Activated naive CD4-positive, alpha-beta T cell treated with anti-CD3 and anti-CD28 coated beads, Interleukin-2, amount 10 ng/mL, durations not matched to agents 7 days and 5 days (primary cell): ENCODE data around the gene XKRX.

Experiments used
- CTCF ChIA-PET: fragments of 350-600 bp; sonication (Branson Sonifier 250); formaldehyde crosslinking; loops from one replicate; lab custom pipeline; 2021; ENCODE audit warnings: antibody characterized with exemption; lab: Charles Lee
- DNase-seq: peaks from one replicate; pipeline ENCODE4 v3.0.0-alpha.2; 2020
- H3K27ac Mint-ChIP-seq: one replicate; pipeline ENCODE4 v1.8.0; 2021; ENCODE audit warnings: mild to moderate bottlenecking, moderate library complexity, mixed read lengths
- H3K27me3 Mint-ChIP-seq: one replicate; pipeline ENCODE4 v1.8.0; 2021; ENCODE audit warnings: mild to moderate bottlenecking, mixed read lengths
- H3K36me3 Mint-ChIP-seq: one replicate; pipeline ENCODE4 v1.8.0; 2021; ENCODE audit warnings: mixed read lengths
- H3K4me1 Mint-ChIP-seq: one replicate; pipeline ENCODE4 v1.8.0; 2021; ENCODE audit warnings: mixed read lengths
- H3K4me3 Mint-ChIP-seq: one replicate; pipeline ENCODE4 v1.8.0; 2021; ENCODE audit warnings: mild to moderate bottlenecking, moderate library complexity, mixed read lengths
- H3K9me3 Mint-ChIP-seq: one replicate; pipeline ENCODE4 v1.8.0; 2021; ENCODE audit warnings: mixed read lengths

The XKRX gene

DNA sequence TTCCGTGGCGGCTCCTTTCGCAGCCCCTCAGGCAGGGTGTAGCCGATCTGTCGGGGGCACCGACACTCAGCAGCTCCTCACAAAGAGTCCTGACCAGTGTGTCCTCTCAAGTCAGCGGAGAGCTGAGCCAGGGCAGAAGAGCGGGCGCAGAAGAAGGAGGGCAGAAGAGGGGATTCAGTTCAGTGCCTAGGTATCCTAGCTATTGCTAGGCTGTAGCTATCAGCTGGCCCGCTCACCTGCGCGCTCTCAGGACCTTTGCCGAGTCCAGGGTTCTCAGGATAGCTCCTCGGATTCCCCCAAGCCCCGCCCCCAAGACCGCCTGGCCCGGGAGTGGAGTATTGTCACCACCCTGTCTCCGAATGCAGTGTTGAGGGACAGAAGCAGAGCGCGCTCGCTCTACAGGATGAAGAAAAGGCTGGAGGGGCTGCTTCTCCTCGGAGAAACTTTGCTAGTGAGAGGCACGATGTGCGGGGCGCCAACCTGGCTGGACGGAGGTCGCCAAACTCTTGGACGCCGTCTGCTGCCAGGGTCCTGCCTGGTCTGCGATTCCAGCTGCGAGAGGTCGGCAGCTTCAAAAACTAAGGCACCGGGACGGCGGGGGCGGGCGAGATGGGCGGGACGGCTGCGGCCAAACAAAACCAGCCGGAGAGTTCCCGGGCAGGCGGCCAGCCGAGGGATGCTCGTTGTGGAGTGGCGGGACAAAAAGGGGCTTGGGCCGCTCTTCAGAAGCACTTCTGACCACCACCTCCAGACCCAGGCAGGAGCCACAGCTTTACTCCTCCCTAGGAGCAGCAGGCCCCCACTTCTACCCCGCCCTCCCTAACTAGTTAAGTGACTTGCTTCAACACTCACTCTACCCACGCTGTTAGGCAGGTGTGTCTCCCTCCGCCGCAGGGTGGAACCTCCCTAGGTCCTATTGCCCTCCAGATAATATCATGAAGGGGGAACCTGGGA lies at the start of gene XKRX:
TSS of gene XKRX (minus strand) at position 258 of the 954 bp plus-strand sequence. CDS start 613 bp downstream, outside the sequence.
- H3K27ac Mint-ChIP-seq, result no peak within 1 kb of the TSS
- peaks cover 14% of the 10 kb centered on the region for H3K27me3 Mint-ChIP-seq
- H3K36me3 Mint-ChIP-seq, result no peaks in the 10 kb centered on the region
- DNase-seq, result peak; percentile 44
- CTCF ChIA-PET, result interaction anchor here (0.5 to 1.1 kb wide), 3 partner anchors 31 to 413 kb away, joined by 3 read pairs; no protein-coding TSS in a partner anchor
- peaks cover 4% of the 10 kb centered on the region for H3K9me3 Mint-ChIP-seq
- peaks cover 16% of the 10 kb centered on the region for H3K4me1 Mint-ChIP-seq
- H3K4me3 Mint-ChIP-seq, result peak within 1 kb of the TSS; percentile 79

GRCh38 chrX:100976211-100976610 lies 47.5 kb upstream of the XKRX start:
- Mint-ChIP-seq H3K4me3 (no peak overlapping the region), H3K4me1 (no peaks in the 10 kb centered on the region), H3K27ac (no peak overlapping the region), H3K9me3 (no peaks in the 10 kb centered on the region), H3K36me3 (no peaks in the 10 kb centered on the region), H3K27me3 (no peaks in the 10 kb centered on the region)
- CTCF ChIA-PET, result no interaction called here
- no peak for DNase-seq

DNA sequence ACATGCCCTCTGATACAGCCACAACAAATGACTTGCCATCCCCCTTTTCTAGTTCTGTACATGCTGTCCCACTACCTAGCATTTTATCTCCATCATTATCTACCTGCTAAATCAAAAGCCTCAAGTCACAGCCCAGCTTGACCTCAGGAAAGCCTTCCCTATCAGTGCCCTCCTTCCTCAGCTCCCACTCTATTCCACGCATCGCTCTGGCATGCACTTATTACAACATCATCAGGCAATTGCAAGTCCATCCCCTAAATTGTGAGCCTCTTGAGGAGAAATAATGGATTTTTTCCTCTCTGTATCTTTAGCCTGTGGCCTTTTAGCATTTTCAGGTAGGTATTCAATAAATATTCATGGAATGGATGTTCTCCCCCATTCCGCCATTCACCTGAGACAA lies 46.5 kb upstream of the XKRX start:
- Mint-ChIP-seq H3K4me1 (no peaks in the 10 kb centered on the region), H3K4me3 (no peak overlapping the region), H3K36me3 (no peaks in the 10 kb centered on the region), H3K9me3 (no peaks in the 10 kb centered on the region), H3K27me3 (no peaks in the 10 kb centered on the region), H3K27ac (no peak overlapping the region)
- CTCF ChIA-PET, result no interaction called here
- no peak for DNase-seq

DNA sequence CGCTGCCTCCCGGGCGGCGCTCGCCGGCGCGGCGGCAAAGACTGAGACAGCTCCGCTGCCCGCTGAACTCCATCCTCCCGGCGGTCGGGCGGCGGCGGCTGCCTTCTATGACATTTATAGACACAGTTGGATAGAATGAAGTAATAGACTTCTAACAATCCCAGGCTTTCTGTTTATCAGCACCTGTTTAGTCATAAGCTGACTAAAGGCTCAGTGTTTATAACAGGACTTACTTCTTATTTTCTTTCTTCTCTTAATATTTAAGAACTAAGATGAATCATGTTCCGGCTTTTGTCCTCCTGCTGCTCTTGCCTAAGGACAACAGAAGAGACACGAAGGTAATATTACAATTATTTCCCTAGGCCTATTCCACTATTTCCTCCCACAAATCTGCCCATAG lies 44.7 kb upstream of the XKRX start:
- no peaks in the 10 kb centered on the region for H3K9me3 Mint-ChIP-seq
- H3K4me1 Mint-ChIP-seq, result no peaks in the 10 kb centered on the region
- H3K27ac Mint-ChIP-seq, result no peak overlapping the region
- no peak overlapping the region for H3K4me3 Mint-ChIP-seq
- H3K27me3 Mint-ChIP-seq, result no peaks in the 10 kb centered on the region
- CTCF ChIA-PET, result no interaction called here
- no peak for DNase-seq
- no peaks in the 10 kb centered on the region for H3K36me3 Mint-ChIP-seq

- DNase-seq, result no peak
- no peak overlapping the region for H3K27ac Mint-ChIP-seq
- H3K27me3 Mint-ChIP-seq, result no peaks in the 10 kb centered on the region
- CTCF ChIA-PET, result no interaction called here
- H3K4me1 Mint-ChIP-seq, result no peaks in the 10 kb centered on the region
- H3K4me3 Mint-ChIP-seq, result no peak overlapping the region
- H3K36me3 Mint-ChIP-seq, result no peaks in the 10 kb centered on the region
- H3K9me3 Mint-ChIP-seq, result no peaks in the 10 kb centered on the region
Observed at GRCh38 chrX:100969936-100970335, 41.2 kb upstream of the XKRX start.

DNA sequence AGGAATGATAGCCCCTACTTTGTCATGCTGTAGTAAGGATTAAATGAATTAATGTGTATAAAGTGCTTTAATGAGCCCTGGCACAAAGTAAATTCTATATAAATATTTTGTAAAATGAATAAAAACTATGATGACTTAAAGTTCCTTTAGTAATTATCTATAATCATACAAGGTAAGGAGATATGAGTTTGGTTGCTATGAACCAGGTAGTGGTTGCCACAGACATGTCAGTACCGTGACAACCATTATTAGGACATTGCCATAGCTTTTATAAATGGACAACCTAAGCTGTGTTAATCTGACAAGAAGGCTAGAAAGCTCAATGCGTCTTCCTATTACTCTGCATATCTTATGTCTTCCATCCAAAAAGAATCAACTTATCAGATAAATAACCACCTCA lies 40.7 kb upstream of the XKRX start, which contains the start of gene ARL13A:
TSS of gene ARL13A (plus strand) at position 301 of the 400 bp plus-strand sequence. CDS start 3,982 bp downstream, outside the sequence.
- H3K27ac Mint-ChIP-seq, result no peak within 1 kb of the TSS
- no peaks in the 10 kb centered on the region for H3K27me3 Mint-ChIP-seq
- H3K36me3 Mint-ChIP-seq, result no peaks in the 10 kb centered on the region
- no peaks in the 10 kb centered on the region for H3K4me1 Mint-ChIP-seq
- no peak for DNase-seq
- H3K9me3 Mint-ChIP-seq, result no peaks in the 10 kb centered on the region
- H3K4me3 Mint-ChIP-seq, result no peak within 1 kb of the TSS
- CTCF ChIA-PET, result no interaction called here

- H3K9me3 Mint-ChIP-seq, result no peaks in the 10 kb centered on the region
- no peaks in the 10 kb centered on the region for H3K4me1 Mint-ChIP-seq
- H3K27ac Mint-ChIP-seq, result no peak overlapping the region
- no peaks in the 10 kb centered on the region for H3K27me3 Mint-ChIP-seq
- H3K36me3 Mint-ChIP-seq, result no peaks in the 10 kb centered on the region
- no peak overlapping the region for H3K4me3 Mint-ChIP-seq
- CTCF ChIA-PET, result no interaction called here
- DNase-seq, result no peak
Observed at GRCh38 chrX:100964362-100964761, 35.6 kb upstream of the XKRX start.

DNA sequence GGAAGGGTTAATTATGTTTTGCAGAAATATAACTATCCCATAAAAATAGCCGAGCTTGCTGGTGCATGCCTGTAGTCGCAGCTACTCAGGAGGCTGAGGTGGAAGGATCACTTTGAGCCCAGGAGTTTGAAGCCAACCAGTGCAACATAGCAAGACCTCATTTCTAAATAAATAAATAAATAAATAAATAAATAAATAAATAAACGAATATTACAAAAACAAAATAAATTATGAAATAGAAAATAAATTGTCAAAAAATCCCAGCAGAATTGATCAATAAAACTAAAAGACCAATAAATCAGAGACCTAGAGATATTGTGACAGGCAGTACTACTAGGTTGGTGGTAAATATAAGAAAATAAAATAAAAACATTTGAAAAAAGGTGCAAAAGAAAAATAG lies 34.1 kb upstream of the XKRX start:
- CTCF ChIA-PET, result no interaction called here
- Mint-ChIP-seq H3K4me1 (no peaks in the 10 kb centered on the region), H3K9me3 (no peaks in the 10 kb centered on the region), H3K36me3 (no peaks in the 10 kb centered on the region), H3K27me3 (no peaks in the 10 kb centered on the region), H3K4me3 (no peak overlapping the region), H3K27ac (no peak overlapping the region)
- DNase-seq, result no peak

DNA sequence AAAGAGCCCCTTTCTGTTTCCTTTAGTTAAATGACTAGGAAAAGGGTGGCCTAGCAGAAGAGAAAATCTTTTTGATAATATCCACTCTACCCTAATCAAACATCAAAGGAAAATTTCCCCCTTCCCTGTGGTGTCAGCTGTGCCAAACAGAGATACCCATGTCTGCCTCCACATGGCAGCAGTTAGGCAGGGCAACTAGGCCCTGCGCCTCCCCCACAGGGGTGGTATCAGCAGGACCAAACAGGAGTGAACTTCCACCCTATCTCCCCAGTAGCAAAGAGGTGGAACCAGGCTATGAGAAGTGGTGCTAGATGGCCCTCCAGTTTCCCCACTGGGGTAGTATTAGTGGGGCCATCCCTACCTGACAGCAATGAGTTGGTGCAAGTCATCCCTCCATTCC lies 19.8 kb upstream of the XKRX start:
- Mint-ChIP-seq H3K27me3 (no peaks in the 10 kb centered on the region), H3K27ac (no peak overlapping the region), H3K4me1 (no peaks in the 10 kb centered on the region), H3K9me3 (no peaks in the 10 kb centered on the region), H3K36me3 (no peaks in the 10 kb centered on the region), H3K4me3 (no peak overlapping the region)
- CTCF ChIA-PET, result no interaction called here
- no peak for DNase-seq

GRCh38 chrX:100946299-100946927 lies 17.7 kb upstream of the XKRX start:
- no peak overlapping the region for H3K4me3 Mint-ChIP-seq
- no peaks in the 10 kb centered on the region for H3K9me3 Mint-ChIP-seq
- DNase-seq, result no peak
- H3K27me3 Mint-ChIP-seq, result no peaks in the 10 kb centered on the region
- H3K36me3 Mint-ChIP-seq, result no peaks in the 10 kb centered on the region
- no peaks in the 10 kb centered on the region for H3K4me1 Mint-ChIP-seq
- CTCF ChIA-PET, result no interaction called here
- H3K27ac Mint-ChIP-seq, result no peak overlapping the region

DNA sequence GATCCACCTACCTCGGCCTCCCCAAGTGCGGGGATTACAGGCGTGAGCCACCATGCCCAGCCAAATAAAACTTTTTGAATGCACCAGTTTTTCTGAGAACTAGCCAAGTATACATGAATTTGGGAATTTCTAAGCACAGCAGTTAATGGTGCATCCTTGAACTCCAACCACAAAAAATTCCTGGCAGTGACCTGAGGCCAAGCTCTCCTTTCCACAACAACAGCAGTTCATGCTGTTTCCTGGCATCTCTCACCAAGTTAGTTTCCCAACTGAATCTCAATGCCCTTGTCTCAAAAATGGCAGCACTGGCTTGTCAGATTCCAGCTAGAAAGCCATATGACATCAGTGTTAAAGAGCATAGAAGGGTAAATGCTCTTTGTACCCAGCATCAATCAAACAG lies 15.9 kb upstream of the XKRX start:
- DNase-seq, result no peak
- H3K27me3 Mint-ChIP-seq, result no peaks in the 10 kb centered on the region
- H3K4me3 Mint-ChIP-seq, result no peak overlapping the region
- no peaks in the 10 kb centered on the region for H3K9me3 Mint-ChIP-seq
- H3K36me3 Mint-ChIP-seq, result no peaks in the 10 kb centered on the region
- no peak overlapping the region for H3K27ac Mint-ChIP-seq
- CTCF ChIA-PET, result no interaction called here
- H3K4me1 Mint-ChIP-seq, result peaks cover 1% of the 10 kb centered on the region

GRCh38 chrX:100939333-100939732 lies 10.6 kb upstream of the XKRX start:
- Mint-ChIP-seq H3K27me3 (no peaks in the 10 kb centered on the region), H3K4me1 (peaks cover 6% of the 10 kb centered on the region), H3K9me3 (no peaks in the 10 kb centered on the region), H3K27ac (no peak overlapping the region), H3K4me3 (no peak overlapping the region), H3K36me3 (no peaks in the 10 kb centered on the region)
- CTCF ChIA-PET, result interaction anchor here (0.9 kb wide), 1 partner anchor 9 kb away, joined by 3 read pairs; no protein-coding TSS in a partner anchor
- no peak for DNase-seq

GRCh38 chrX:100935767-100936166 lies 7.0 kb upstream of the XKRX start:
- H3K9me3 Mint-ChIP-seq, result peaks cover 4% of the 10 kb centered on the region
- no peak overlapping the region for H3K4me3 Mint-ChIP-seq
- H3K36me3 Mint-ChIP-seq, result no peaks in the 10 kb centered on the region
- H3K4me1 Mint-ChIP-seq, result peaks cover 12% of the 10 kb centered on the region
- H3K27me3 Mint-ChIP-seq, result no peaks in the 10 kb centered on the region
- H3K27ac Mint-ChIP-seq, result no peak overlapping the region
- CTCF ChIA-PET, result no interaction called here
- DNase-seq, result no peak

DNA sequence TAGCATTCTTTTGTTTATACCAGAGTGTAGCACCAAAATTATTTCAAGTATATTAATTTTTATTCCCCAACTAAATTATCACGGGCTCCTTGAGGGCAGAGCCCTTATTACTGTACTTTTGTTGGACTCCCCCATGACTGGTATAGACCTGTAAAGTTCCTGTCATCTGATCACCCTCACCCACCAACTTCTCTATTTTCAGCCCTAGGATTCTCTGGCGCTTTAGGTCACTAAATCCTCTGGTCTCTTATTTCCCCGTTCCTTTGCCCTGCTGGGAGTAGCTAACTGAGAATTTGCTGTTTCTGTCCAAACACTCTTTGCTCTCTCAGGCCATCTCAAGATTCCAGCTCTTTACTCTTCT lies 3.2 kb upstream of the XKRX start:
- CTCF ChIA-PET, result no interaction called here
- peaks cover 13% of the 10 kb centered on the region for H3K4me1 Mint-ChIP-seq
- H3K27me3 Mint-ChIP-seq, result peaks cover 14% of the 10 kb centered on the region
- no peak overlapping the region for H3K27ac Mint-ChIP-seq
- no peak overlapping the region for H3K4me3 Mint-ChIP-seq
- no peaks in the 10 kb centered on the region for H3K36me3 Mint-ChIP-seq
- peaks cover 4% of the 10 kb centered on the region for H3K9me3 Mint-ChIP-seq
- DNase-seq, result no peak
